GM23248 (cell line): ENCODE data around the gene TBC1D23.

Experiments
- EZH2 ChIP-seq: fragments of 200-600 bp; sonication (generic); IDR thresholded peaks from 2 replicates; pipeline ENCODE4 v1.6.1; 2018; ENCODE audit warnings: antibody characterized with exemption, mild to moderate bottlenecking; ENCODE audit not compliant: insufficient read depth, poor library complexity, severe bottlenecking
- EZH2phosphoT487 ChIP-seq: fragments of 200-600 bp; sonication (generic); IDR thresholded peaks from 2 replicates; pipeline ENCODE4 v1.6.1; 2018; ENCODE audit warnings: antibody characterized with exemption, moderate library complexity, mild to moderate bottlenecking, low read depth; ENCODE audit not compliant: insufficient read depth

GRCh38 chr3:100260685-100261484 lies at the start of gene TBC1D23:
- TF ChIP-seq EZH2 (no peak), EZH2phosphoT487 (no peak)
